Panc1 (cell line): ENCODE data around the gene TMEM120B. TPM values are rescaled to one million over a fixed set of nuclear protein-coding genes. Genes with fewer than 3 reads are reported as not detected.
A peak's percentile ranks its signal among the peaks of the same experiment; 100 is the strongest.

Experiments
- ATAC-seq: fragments of 200-7000 bp; cut with Tn5 transposase; 2 replicates; pipeline ENCODE4 v1.9.1; 2020; ENCODE audit warnings: mild to moderate bottlenecking, moderate library complexity
- BruUV-seq: library from RNA; stranded (reverse); fragments of 400-500 nt; replicated peaks from 2 replicates; lab custom pipeline; 2021; lab: Mats Ljungman, UMichigan
- CTCF ChIA-PET: fragments of 300-600 bp; sonication (Branson Sonifier 250); formaldehyde crosslinking; loops from one replicate; lab custom pipeline; 2022; ENCODE audit warnings: antibody characterized with exemption; lab: Charles Lee
- POLR2A ChIA-PET: fragments of 300-600 bp; sonication (Branson Sonifier 250); formaldehyde crosslinking; loops from one replicate; lab custom pipeline; 2022; ENCODE audit warnings: antibody characterized with exemption; lab: Charles Lee
- DNase-seq: peaks from one replicate; pipeline ENCODE4 v3.0.0-alpha.2; 2010; ENCODE audit warnings: low read depth, low spot score
- H3K27ac ChIP-seq: 2 replicates; pipeline ENCODE4 v1.5.1; 2011; ENCODE audit warnings: mild to moderate bottlenecking, low read length, inconsistent platforms
- H3K27me3 ChIP-seq: fragments of 200-500 bp; sonication (Bioruptor generic); 2 replicates; pipeline ENCODE4 v1.6.0; 2014; ENCODE audit warnings: low read length, inconsistent platforms; ENCODE audit not compliant: control insufficient read depth, insufficient read depth
- H3K36me3 ChIP-seq: fragments of 200-500 bp; sonication (Bioruptor generic); 2 replicates; pipeline ENCODE4 v1.5.1; 2014; ENCODE audit warnings: inconsistent platforms, mild to moderate bottlenecking, low read length, moderate library complexity; ENCODE audit not compliant: control insufficient read depth, insufficient read depth
- H3K4me1 ChIP-seq: 2 replicates; pipeline ENCODE4 v1.5.1; 2011; ENCODE audit warnings: inconsistent platforms, mild to moderate bottlenecking, low read length, moderate library complexity; ENCODE audit not compliant: control insufficient read depth, insufficient read depth
- H3K4me3 ChIP-seq, 2 experiments: 2 replicates each; pipeline ENCODE4 v1.5.1; 2011 to 2012; ENCODE audit warnings: low read depth in 2 of 2, low read length in 2 of 2, mild to moderate bottlenecking in 2 of 2, inconsistent platforms in 1 of 2, moderate library complexity in 1 of 2
- H3K9me3 ChIP-seq: fragments of 200-500 bp; sonication (Bioruptor generic); 2 replicates; pipeline ENCODE4 v1.5.1; 2014; ENCODE audit warnings: low read depth, mild to moderate bottlenecking, inconsistent platforms, low read length, moderate library complexity; ENCODE audit not compliant: control insufficient read depth, insufficient read depth
- POLR2AphosphoS5 ChIP-seq: IDR thresholded peaks from 2 replicates; pipeline ENCODE4 v1.6.1; 2012; ENCODE audit warnings: mild to moderate bottlenecking, low read depth, low read length, moderate library complexity
- SIN3A ChIP-seq: IDR thresholded peaks from 2 replicates; pipeline ENCODE4 v1.6.1; 2012; ENCODE audit warnings: low read depth, mild to moderate bottlenecking, low read length, moderate library complexity, borderline replicate concordance; ENCODE audit not compliant: insufficient read depth
- TCF7L2 ChIP-seq: IDR thresholded peaks from 2 replicates; pipeline ENCODE4 v1.6.1; 2011; ENCODE audit warnings: mild to moderate bottlenecking, low read depth, low read length, inconsistent platforms
- in situ Hi-C: cut with HindIII; loops from 2 replicates; pipeline ENCODE4 v1.10.0; 2016; ENCODE audit warnings: low sequenced_read_pairs, low pct_unique_long_range_greater_than_20kb
- intact Hi-C: fragments of 100-400 bp; cut with micrococcal nuclease; formaldehyde crosslinking; loops from one replicate; pipeline ENCODE4 v1.10.0; 2022; ENCODE audit not compliant: unreplicated experiment
- total RNA-seq: library from RNA; stranded (reverse); gene quantifications from one replicate; pipeline ENCODE4 v1.2.1, GENCODE V29; 2021; ENCODE audit not compliant: unreplicated experiment
- TF ChIP-seq, protein P1 (sequence below): fragments of 450-650 bp; IDR thresholded peaks from 2 replicates; pipeline ENCODE4 v1.5.1; 2017; ENCODE audit warnings: mild to moderate bottlenecking
- TF ChIP-seq, protein P2 (sequence below), 2 experiments: IDR thresholded peaks; 2 replicates each; pipeline ENCODE4 v1.6.1; 2011 to 2012; ENCODE audit warnings: low read depth in 2 of 2, control low read depth in 1 of 2, low read length in 1 of 2, mild to moderate bottlenecking in 1 of 2, moderate library complexity in 1 of 2; ENCODE audit not compliant: insufficient read depth in 1 of 2

Gene TMEM120B
- total RNA-seq, 1 experiment from 2014 or later: 22.3 TPM

DNA sequence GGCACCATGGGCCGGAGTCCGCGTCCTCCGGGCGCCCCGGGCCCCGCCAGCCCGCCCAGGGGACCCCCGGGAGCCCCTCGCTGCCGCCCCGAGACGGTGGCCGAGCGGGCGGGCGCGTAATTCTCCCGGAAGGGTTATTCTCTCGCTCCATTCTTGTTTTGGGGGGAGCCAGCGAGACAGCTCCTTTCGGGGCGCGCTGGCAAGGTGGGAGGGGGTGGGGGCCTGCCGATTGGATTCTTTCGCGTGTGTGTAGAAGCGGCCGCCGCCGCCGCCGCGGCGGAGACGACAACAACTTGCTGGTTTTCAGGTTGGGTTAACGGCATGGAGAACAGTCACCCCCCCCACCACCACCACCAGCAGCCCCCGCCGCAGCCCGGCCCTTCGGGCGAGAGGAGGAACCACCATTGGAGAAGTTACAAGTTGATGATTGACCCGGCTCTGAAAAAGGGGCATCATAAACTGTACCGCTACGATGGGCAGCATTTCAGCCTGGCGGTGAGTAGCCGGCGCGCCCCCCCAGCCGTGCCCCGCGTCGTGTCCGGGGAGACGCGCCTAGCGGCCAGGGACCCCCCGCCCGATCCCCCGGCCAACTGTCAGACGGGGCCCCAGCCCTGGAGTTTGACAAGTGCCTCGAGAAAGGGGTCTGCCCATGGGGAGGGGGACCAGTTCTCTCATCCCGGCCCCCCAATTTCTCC lies 92.0 kb downstream of the TMEM120B start:
- peak overlapping the region; percentile 83 for H3K27ac ChIP-seq
- CTCF ChIA-PET: interaction anchor here (0.8 kb wide), 1 partner anchor 10 kb away, joined by 4 read pairs; no protein-coding TSS in a partner anchor
- H3K27me3 ChIP-seq: no peaks in the 10 kb centered on the region
- no peaks in the 10 kb centered on the region for H3K9me3 ChIP-seq
- peaks cover 8% of the 10 kb centered on the region for H3K36me3 ChIP-seq
- ATAC-seq (no peak), DNase-seq (no peak)
- BruUV-seq: no TSS peak
- POLR2A ChIA-PET: interaction anchor here (0.6 kb wide), 2 partner anchors 355 to 789 kb away, joined by 3 to 10 read pairs; no protein-coding TSS in a partner anchor
- H3K4me1 ChIP-seq: peaks cover 14% of the 10 kb centered on the region
- in situ Hi-C loops (no loop called here), intact Hi-C loops (no loop called here)
- TF ChIP-seq, protein P1, sequence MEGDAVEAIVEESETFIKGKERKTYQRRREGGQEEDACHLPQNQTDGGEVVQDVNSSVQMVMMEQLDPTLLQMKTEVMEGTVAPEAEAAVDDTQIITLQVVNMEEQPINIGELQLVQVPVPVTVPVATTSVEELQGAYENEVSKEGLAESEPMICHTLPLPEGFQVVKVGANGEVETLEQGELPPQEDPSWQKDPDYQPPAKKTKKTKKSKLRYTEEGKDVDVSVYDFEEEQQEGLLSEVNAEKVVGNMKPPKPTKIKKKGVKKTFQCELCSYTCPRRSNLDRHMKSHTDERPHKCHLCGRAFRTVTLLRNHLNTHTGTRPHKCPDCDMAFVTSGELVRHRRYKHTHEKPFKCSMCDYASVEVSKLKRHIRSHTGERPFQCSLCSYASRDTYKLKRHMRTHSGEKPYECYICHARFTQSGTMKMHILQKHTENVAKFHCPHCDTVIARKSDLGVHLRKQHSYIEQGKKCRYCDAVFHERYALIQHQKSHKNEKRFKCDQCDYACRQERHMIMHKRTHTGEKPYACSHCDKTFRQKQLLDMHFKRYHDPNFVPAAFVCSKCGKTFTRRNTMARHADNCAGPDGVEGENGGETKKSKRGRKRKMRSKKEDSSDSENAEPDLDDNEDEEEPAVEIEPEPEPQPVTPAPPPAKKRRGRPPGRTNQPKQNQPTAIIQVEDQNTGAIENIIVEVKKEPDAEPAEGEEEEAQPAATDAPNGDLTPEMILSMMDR: no peak
- TF ChIP-seq, protein P2, sequence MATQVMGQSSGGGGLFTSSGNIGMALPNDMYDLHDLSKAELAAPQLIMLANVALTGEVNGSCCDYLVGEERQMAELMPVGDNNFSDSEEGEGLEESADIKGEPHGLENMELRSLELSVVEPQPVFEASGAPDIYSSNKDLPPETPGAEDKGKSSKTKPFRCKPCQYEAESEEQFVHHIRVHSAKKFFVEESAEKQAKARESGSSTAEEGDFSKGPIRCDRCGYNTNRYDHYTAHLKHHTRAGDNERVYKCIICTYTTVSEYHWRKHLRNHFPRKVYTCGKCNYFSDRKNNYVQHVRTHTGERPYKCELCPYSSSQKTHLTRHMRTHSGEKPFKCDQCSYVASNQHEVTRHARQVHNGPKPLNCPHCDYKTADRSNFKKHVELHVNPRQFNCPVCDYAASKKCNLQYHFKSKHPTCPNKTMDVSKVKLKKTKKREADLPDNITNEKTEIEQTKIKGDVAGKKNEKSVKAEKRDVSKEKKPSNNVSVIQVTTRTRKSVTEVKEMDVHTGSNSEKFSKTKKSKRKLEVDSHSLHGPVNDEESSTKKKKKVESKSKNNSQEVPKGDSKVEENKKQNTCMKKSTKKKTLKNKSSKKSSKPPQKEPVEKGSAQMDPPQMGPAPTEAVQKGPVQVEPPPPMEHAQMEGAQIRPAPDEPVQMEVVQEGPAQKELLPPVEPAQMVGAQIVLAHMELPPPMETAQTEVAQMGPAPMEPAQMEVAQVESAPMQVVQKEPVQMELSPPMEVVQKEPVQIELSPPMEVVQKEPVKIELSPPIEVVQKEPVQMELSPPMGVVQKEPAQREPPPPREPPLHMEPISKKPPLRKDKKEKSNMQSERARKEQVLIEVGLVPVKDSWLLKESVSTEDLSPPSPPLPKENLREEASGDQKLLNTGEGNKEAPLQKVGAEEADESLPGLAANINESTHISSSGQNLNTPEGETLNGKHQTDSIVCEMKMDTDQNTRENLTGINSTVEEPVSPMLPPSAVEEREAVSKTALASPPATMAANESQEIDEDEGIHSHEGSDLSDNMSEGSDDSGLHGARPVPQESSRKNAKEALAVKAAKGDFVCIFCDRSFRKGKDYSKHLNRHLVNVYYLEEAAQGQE (IDR thresholded peaks at IDR 0.05; ENCODE audit: insufficient read depth in 1 of 2, low read depth in 2 of 2, low read length in 1 of 2): no peak
- TF ChIP-seq TCF7L2 (no peak), POLR2AphosphoS5 (no peak), SIN3A (no peak; the same call in 1 of the 2 replicates)
- peak overlapping the region; percentile 55 to 62 for H3K4me3 ChIP-seq

DNA sequence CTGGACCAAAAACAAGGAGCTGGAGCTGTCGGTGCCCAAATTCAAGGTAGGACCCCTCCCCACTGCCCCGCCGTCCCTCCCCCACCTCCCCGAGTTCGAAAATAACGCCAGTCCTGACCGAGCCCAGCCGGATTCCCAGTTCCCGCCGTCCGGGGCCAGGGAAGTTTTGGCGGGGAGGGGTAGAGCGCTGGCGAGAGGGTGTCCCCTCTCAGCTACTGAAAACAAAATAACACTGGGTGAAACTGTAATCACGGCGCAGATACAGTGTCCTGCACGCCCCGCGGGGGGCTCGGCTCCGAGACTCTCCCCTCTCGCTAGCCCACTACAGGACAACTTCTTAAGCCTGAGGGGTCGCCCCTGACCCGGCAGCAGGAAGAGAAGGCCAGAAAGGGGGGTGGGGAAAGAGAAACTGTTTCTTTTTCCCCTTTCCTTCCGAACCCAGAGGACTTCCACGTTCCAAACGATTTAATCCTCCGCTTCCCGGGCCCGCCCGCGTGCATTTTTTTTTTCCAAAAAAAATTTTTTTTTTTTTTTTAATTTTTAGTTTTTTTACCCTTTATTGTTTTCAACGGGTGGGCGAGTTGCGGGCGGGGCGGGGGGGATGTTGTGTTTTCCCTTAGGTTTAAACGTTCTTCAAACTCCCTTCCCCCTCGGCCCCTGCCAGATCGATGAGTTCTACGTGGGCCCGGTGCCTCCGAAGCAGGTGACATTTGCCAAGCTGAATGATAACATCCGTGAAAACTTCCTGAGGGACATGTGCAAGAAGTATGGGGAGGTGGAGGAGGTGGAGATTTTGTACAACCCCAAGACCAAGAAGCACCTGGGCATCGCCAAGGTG lies 92.8 kb downstream of the TMEM120B start:
- intact Hi-C loops (no loop called here), in situ Hi-C loops (no loop called here)
- Histone ChIP-seq H3K4me3 (peak overlapping the region; percentile 55 to 62), H3K9me3 (no peaks in the 10 kb centered on the region), H3K27me3 (no peaks in the 10 kb centered on the region), H3K36me3 (peaks cover 8% of the 10 kb centered on the region), H3K27ac (peak overlapping the region; percentile 88), H3K4me1 (peaks cover 15% of the 10 kb centered on the region)
- no TSS peak for BruUV-seq
- peak; percentile 7; the same call in 1 of the 2 replicates for TF ChIP-seq SIN3A
- TF ChIP-seq, protein P1: no peak
- ChIA-PET CTCF (no interaction called here), POLR2A (no interaction called here)
- DNase-seq: no peak
- ATAC-seq: no peak
